A549 (cell line): Measurements from ENCODE around the gene SLC37A1. TPM values are rescaled to one million over a fixed set of nuclear protein-coding genes. Genes with fewer than 3 reads are reported as not detected.

Experiments
- ATAC-seq, 2 experiments: fragments of 200-7000 bp in 1 of 2; fragments of >200 bp in 1 of 2; cut with Nextera tagmentation in 1 of 2; cut with Tn5 transposase in 1 of 2; 3 replicates each; pipeline versions ENCODE4 v1.8.0 to v1.9.1; 2018 to 2020; ENCODE audit warnings: mild to moderate bottlenecking in 1 of 2, moderate library complexity in 1 of 2
- CTCF ChIA-PET: fragments of 300-600 bp; sonication (Branson Sonifier 250); formaldehyde crosslinking; extraction: SDS; loops from one replicate; lab custom pipeline; 2021; ENCODE audit warnings: antibody characterized with exemption, inconsistent platforms; lab: Yijun Ruan, JAX
- POLR2A ChIA-PET: fragments of 350-600 bp; formaldehyde crosslinking; extraction: SDS; loops from one replicate; lab custom pipeline; 2021; ENCODE audit warnings: antibody characterized with exemption, inconsistent platforms; lab: Yijun Ruan, JAX
- DNase-seq, 2 experiments: peaks; one replicate each; pipeline versions ENCODE4 v3.0.0 to v3.0.0-alpha.2; 2011 to 2016; ENCODE audit warnings: low read depth in 1 of 2, low spot score in 1 of 2
- FAIRE-seq: peaks from 2 replicates; lab custom pipeline; 2011; peaks lifted over from hg19 to GRCh38; lab: Jason Lieb, UNC
- H3K27ac ChIP-seq, 2 experiments: fragments of >200 bp; sonication (Bioruptor Twin); formaldehyde crosslinking; 3 replicates each; pipeline ENCODE4 v1.5.1; 2016 to 2017
- H3K4me1 ChIP-seq: fragments of >200 bp; sonication (Bioruptor Twin); formaldehyde crosslinking; 3 replicates; pipeline ENCODE4 v1.6.1; 2016
- H3K4me2 ChIP-seq: fragments of >200 bp; sonication (Bioruptor Twin); formaldehyde crosslinking; 3 replicates; pipeline ENCODE4 v1.6.1; 2016
- H3K4me3 ChIP-seq: fragments of >200 bp; sonication (Bioruptor Twin); formaldehyde crosslinking; 3 replicates; pipeline ENCODE4 v1.5.1; 2016
- H3K9me3 ChIP-seq: fragments of >200 bp; sonication (Bioruptor Twin); formaldehyde crosslinking; 3 replicates; pipeline ENCODE4 v1.6.1; 2016
- CEBPB ChIP-seq, 2 experiments: fragments of >200 bp in 1 of 2; sonication (Bioruptor Twin) in 1 of 2; formaldehyde crosslinking in 1 of 2; IDR thresholded peaks; 2 replicates each; pipeline ENCODE4 v1.6.1; 2012 to 2016
- CHD2 ChIP-seq: fragments of 150-350 bp; IDR thresholded peaks from 2 replicates; pipeline ENCODE4 v1.6.1; 2014; ENCODE audit warnings: low read length; ENCODE audit not compliant: partially characterized antibody
- CHD4 ChIP-seq: fragments of 200-600 bp; sonication (generic); IDR thresholded peaks from 2 replicates; pipeline ENCODE4 v1.6.1; 2016; ENCODE audit warnings: antibody characterized with exemption, mild to moderate bottlenecking, borderline replicate concordance
- E2F6 ChIP-seq: IDR thresholded peaks from 2 replicates; pipeline ENCODE4 v1.6.1; 2012; ENCODE audit warnings: low read depth, borderline replicate concordance
- EHF ChIP-seq: fragments of 250-450 bp; sonication (Bioruptor Pico); IDR thresholded peaks from 2 replicates; pipeline ENCODE4 v1.5.0; 2020; ENCODE audit warnings: mild to moderate bottlenecking
- EHMT2 ChIP-seq: fragments of 200-600 bp; sonication (generic); IDR thresholded peaks from 2 replicates; pipeline ENCODE4 v1.6.1; 2016; ENCODE audit warnings: antibody characterized with exemption, low read depth, mild to moderate bottlenecking, moderate library complexity
- ELK1 ChIP-seq: fragments of 150-350 bp; IDR thresholded peaks from 2 replicates; pipeline ENCODE4 v1.6.1; 2014; ENCODE audit warnings: low read depth, mild to moderate bottlenecking, low read length
- FOSB ChIP-seq: fragments of 250-450 bp; sonication (Bioruptor Pico); IDR thresholded peaks from 2 replicates; pipeline ENCODE4 v1.5.0; 2020; ENCODE audit warnings: mild to moderate bottlenecking, moderate library complexity
- FOSL2 ChIP-seq, 2 experiments: fragments of 450-650 bp in 1 of 2; fragments of >200 bp in 1 of 2; sonication (Bioruptor Twin) in 1 of 2; formaldehyde crosslinking; IDR thresholded peaks; 2 replicates each; pipeline versions ENCODE4 v1.5.0 to v1.6.1; 2016 to 2020; ENCODE audit warnings: mild to moderate bottlenecking in 1 of 2, moderate library complexity in 1 of 2
- HDAC2 ChIP-seq: fragments of 200-600 bp; sonication (generic); IDR thresholded peaks from 2 replicates; pipeline ENCODE4 v1.6.1; 2016
- HEYL ChIP-seq: fragments of 250-450 bp; sonication (Bioruptor Pico); IDR thresholded peaks from 2 replicates; pipeline ENCODE4 v1.8.0; 2021; ENCODE audit warnings: mild to moderate bottlenecking, moderate library complexity
- HOXB13 ChIP-seq: fragments of 250-450 bp; sonication (Bioruptor Pico); IDR thresholded peaks from 2 replicates; pipeline ENCODE4 v1.5.0; 2020; ENCODE audit warnings: low read depth, mild to moderate bottlenecking, moderate library complexity
- KDM5A ChIP-seq: fragments of 200-600 bp; sonication (generic); IDR thresholded peaks from 2 replicates; pipeline ENCODE4 v1.6.1; 2016; ENCODE audit warnings: antibody characterized with exemption, mild to moderate bottlenecking
- NPAS2 ChIP-seq: fragments of 250-450 bp; sonication (Bioruptor Pico); IDR thresholded peaks from 2 replicates; pipeline ENCODE4 v1.8.0; 2022; ENCODE audit warnings: mild to moderate bottlenecking, moderate library complexity, borderline replicate concordance
- NR3C1 ChIP-seq: fragments of >200 bp; sonication (Bioruptor Twin); formaldehyde crosslinking; IDR thresholded peaks from 3 replicates; pipeline ENCODE4 v1.6.1; 2017
- POLR2A ChIP-seq: IDR thresholded peaks from 2 replicates; pipeline ENCODE4 v1.6.1; 2012; ENCODE audit warnings: mild to moderate bottlenecking, low read length
- RAD21 ChIP-seq, 2 experiments: fragments of >200 bp in 1 of 2; sonication (Bioruptor Twin) in 1 of 2; formaldehyde crosslinking in 1 of 2; IDR thresholded peaks in 1 of 2; conservative IDR thresholded peaks in 1 of 2; 2 replicates in 1 of 2; 3 replicates in 1 of 2; pipeline ENCODE4 v1.6.1; 2012 to 2018; ENCODE audit warnings: inconsistent platforms in 1 of 2
- RARB ChIP-seq: fragments of 250-450 bp; sonication (Bioruptor Pico); IDR thresholded peaks from 2 replicates; pipeline ENCODE4 v1.8.0; 2021; ENCODE audit warnings: mild to moderate bottlenecking, moderate library complexity
- RFX5 ChIP-seq: fragments of 450-650 bp; IDR thresholded peaks from 2 replicates; pipeline ENCODE4 v1.7.1; 2014; ENCODE audit warnings: antibody characterized with exemption, mild to moderate bottlenecking, moderate library complexity
- SMC3 ChIP-seq: fragments of >200 bp; sonication (Bioruptor Twin); formaldehyde crosslinking; IDR thresholded peaks from 3 replicates; pipeline ENCODE4 v1.6.1; 2018; ENCODE audit warnings: inconsistent platforms
- TFCP2L1 ChIP-seq: fragments of 250-450 bp; sonication (Bioruptor Pico); IDR thresholded peaks from 2 replicates; pipeline ENCODE4 v1.5.0; 2021; ENCODE audit warnings: mild to moderate bottlenecking
- ZC3H11A ChIP-seq: fragments of 450-650 bp; IDR thresholded peaks from 2 replicates; pipeline ENCODE4 v1.6.1; 2014; ENCODE audit warnings: antibody characterized with exemption, mild to moderate bottlenecking
- ZFP36 ChIP-seq: fragments of 450-650 bp; IDR thresholded peaks from 2 replicates; pipeline ENCODE4 v1.6.1; 2014; ENCODE audit warnings: borderline replicate concordance; ENCODE audit not compliant: partially characterized antibody
- ZNF302 ChIP-seq: fragments of 250-450 bp; sonication (Bioruptor Pico); IDR thresholded peaks from 2 replicates; pipeline ENCODE4 v1.9.0; 2021; ENCODE audit warnings: inconsistent platforms, mild to moderate bottlenecking, moderate library complexity
- ZSCAN20 ChIP-seq: fragments of 250-450 bp; sonication (Bioruptor Pico); IDR thresholded peaks from 2 replicates; pipeline ENCODE4 v1.8.0; 2022; ENCODE audit warnings: mild to moderate bottlenecking, moderate library complexity
- WGBS: methylation state at CpG from one replicate; pipeline ENCODE4 v1.1.6; 2017; ENCODE audit errors: missing lambda C conversion rate; 5-methylcytosine and 5-hydroxymethylcytosine counted together
- polyA plus RNA-seq, 4 experiments: library from polyadenylated mRNA; depleted of rRNA in 3 of 4; stranded (reverse); fragments of >200 nt; fragmentation: RNase III in 1 of 4; extraction: RNeasy Plus Mini Kit Qiagen cat#74134 plus additional on column Dnase treatment in 1 of 4; gene quantifications; 2 replicates in 3 of 4; 3 replicates in 1 of 4; pipeline ENCODE4 v1.2.3, GENCODE V29; 2011 to 2017
- TF ChIP-seq, protein P1 (sequence below): fragments of >200 bp; sonication (Bioruptor Twin); formaldehyde crosslinking; IDR thresholded peaks from 3 replicates; pipeline ENCODE4 v1.5.1; 2016

SLC37A1 gene
- polyA plus RNA-seq, 2 of the 4 experiments (the other 2 are of a cell fraction) = 1.9 to 2.1 TPM

GRCh38 chr21:42593007-42593814 lies 79.6 kb downstream of the SLC37A1 start:
- no peaks in the 10 kb centered on the region for H3K9me3 ChIP-seq
- DNase-seq = peak; percentile 42 to 80
- CTCF ChIA-PET = interaction anchor here (0.6 to 2.0 kb wide), 31 partner anchors 10 to 363 kb away, joined by 3 to 17 read pairs (median 4); no protein-coding TSS in a partner anchor
- POLR2A ChIA-PET = no interaction called here
- WGBS = 18% methylated on average over 12 of the region's 33 CpGs
- peak overlapping the region; percentile 72 for H3K4me2 ChIP-seq
- no peak overlapping the region for H3K4me3 ChIP-seq
- no peaks in the 10 kb centered on the region for H3K4me1 ChIP-seq
- TF ChIP-seq HOXB13 (CRISPR knock-in tag) (no peak), ZFP36 (no peak), NR3C1 (no peak), SMC3 (peak; percentile 75), RAD21 (conservative IDR thresholded peaks at IDR 0.05 in 1 of 2, IDR thresholded peaks at IDR 0.05 in 1 of 2) (peak; percentile 83 to 84)
- TF ChIP-seq, protein P1, sequence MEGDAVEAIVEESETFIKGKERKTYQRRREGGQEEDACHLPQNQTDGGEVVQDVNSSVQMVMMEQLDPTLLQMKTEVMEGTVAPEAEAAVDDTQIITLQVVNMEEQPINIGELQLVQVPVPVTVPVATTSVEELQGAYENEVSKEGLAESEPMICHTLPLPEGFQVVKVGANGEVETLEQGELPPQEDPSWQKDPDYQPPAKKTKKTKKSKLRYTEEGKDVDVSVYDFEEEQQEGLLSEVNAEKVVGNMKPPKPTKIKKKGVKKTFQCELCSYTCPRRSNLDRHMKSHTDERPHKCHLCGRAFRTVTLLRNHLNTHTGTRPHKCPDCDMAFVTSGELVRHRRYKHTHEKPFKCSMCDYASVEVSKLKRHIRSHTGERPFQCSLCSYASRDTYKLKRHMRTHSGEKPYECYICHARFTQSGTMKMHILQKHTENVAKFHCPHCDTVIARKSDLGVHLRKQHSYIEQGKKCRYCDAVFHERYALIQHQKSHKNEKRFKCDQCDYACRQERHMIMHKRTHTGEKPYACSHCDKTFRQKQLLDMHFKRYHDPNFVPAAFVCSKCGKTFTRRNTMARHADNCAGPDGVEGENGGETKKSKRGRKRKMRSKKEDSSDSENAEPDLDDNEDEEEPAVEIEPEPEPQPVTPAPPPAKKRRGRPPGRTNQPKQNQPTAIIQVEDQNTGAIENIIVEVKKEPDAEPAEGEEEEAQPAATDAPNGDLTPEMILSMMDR = peak; percentile 69
- FAIRE-seq = no peak
- peak overlapping the region in 1 of 2 experiments; percentile 64; a peak in 3 of 6 replicates for H3K27ac ChIP-seq
- peak; percentile 96 to 99 for ATAC-seq

- POLR2A ChIA-PET = no interaction called here
- WGBS = 66% methylated on average over 13 of the region's 17 CpGs
- FAIRE-seq = no peak
Measured at GRCh38 chr21:42594616-42595282, 81.1 kb downstream of the SLC37A1 start.

GRCh38 chr21:42595283-42596187 lies 81.9 kb downstream of the SLC37A1 start:
- ATAC-seq (no peak), FAIRE-seq (no peak), DNase-seq (no peak)
- TF ChIP-seq NPAS2 (CRISPR knock-in tag) = no peak
- TF ChIP-seq HOXB13 (CRISPR knock-in tag) = no peak
- no peak for TF ChIP-seq TFCP2L1
- TF ChIP-seq ZNF302 = no peak
- no peak for TF ChIP-seq ZC3H11A
- TF ChIP-seq ZFP36 = no peak
- TF ChIP-seq CHD2 = no peak
- no peak for TF ChIP-seq SMC3
- no peak for TF ChIP-seq HEYL (CRISPR knock-in tag)
- no peak for TF ChIP-seq FOSL2 (IDR thresholded peaks at IDR 0.05)
- no peak for TF ChIP-seq FOSL2 (CRISPR knock-in tag; IDR thresholded peaks at IDR 0.05)
- TF ChIP-seq RARB (CRISPR knock-in tag) = no peak
- no peak for TF ChIP-seq ELK1
- TF ChIP-seq EHMT2 = no peak
- TF ChIP-seq ZSCAN20 (CRISPR knock-in tag) = no peak
- TF ChIP-seq RAD21 (conservative IDR thresholded peaks at IDR 0.05 in 1 of 2, IDR thresholded peaks at IDR 0.05 in 1 of 2) = no peak
- TF ChIP-seq EHF (CRISPR knock-in tag) = no peak
- TF ChIP-seq KDM5A = no peak
- no peak for TF ChIP-seq CHD4
- no peak for TF ChIP-seq FOSB (CRISPR knock-in tag)
- no peak for TF ChIP-seq CEBPB (IDR thresholded peaks at IDR 0.05)
- CTCF ChIA-PET = no interaction called here
- Histone ChIP-seq H3K4me3 (no peak overlapping the region), H3K27ac (no peak overlapping the region), H3K4me1 (no peaks in the 10 kb centered on the region), H3K4me2 (no peak overlapping the region), H3K9me3 (no peaks in the 10 kb centered on the region)
- POLR2A ChIA-PET = no interaction called here
- 47% methylated on average over 7 of the region's 25 CpGs for WGBS

More at GRCh38 chr21:42594616-42595282, 81.1 kb downstream of the SLC37A1 start:
- no peak for ATAC-seq
- H3K4me1 ChIP-seq = no peaks in the 10 kb centered on the region
- no peak for TF ChIP-seq E2F6
- TF ChIP-seq HDAC2 = no peak
- no peak for TF ChIP-seq POLR2A
- no peak for TF ChIP-seq ZFP36
- no peak for TF ChIP-seq RFX5
- TF ChIP-seq ZNF302 = no peak
- TF ChIP-seq, all 56 proteins: peak for 0
- CTCF ChIA-PET = interaction anchor here (1.9 kb wide), 1 partner anchor 60 kb away, joined by 7 read pairs; no protein-coding TSS in a partner anchor
- no peak for DNase-seq
- no peaks in the 10 kb centered on the region for H3K9me3 ChIP-seq
- no peak overlapping the region for H3K4me2 ChIP-seq
- no peak overlapping the region for H3K27ac ChIP-seq
- no peak overlapping the region for H3K4me3 ChIP-seq
